BE2C (cell line): ENCODE results near the gene CLNK.

Source experiments
- DNase-seq: peaks from one replicate; pipeline ENCODE4 v3.0.0-alpha.2; 2020
- H3K27me3 ChIP-seq: fragments of 250-450 bp; sonication (Bioruptor Pico); 2 replicates; pipeline ENCODE4 v1.5.1; 2020; ENCODE audit warnings: mild to moderate bottlenecking
- H3K36me3 ChIP-seq: fragments of 250-450 bp; sonication (Bioruptor Pico); 2 replicates; pipeline ENCODE4 v1.5.1; 2020; ENCODE audit warnings: mild to moderate bottlenecking
- H3K4me1 ChIP-seq: fragments of 250-450 bp; sonication (Bioruptor Pico); 2 replicates; pipeline ENCODE4 v1.5.1; 2020
- H3K4me3 ChIP-seq: 2 replicates; pipeline ENCODE4 v1.5.1; 2011; ENCODE audit warnings: low read depth, low read length
- H3K9me3 ChIP-seq: fragments of 250-450 bp; sonication (Bioruptor Pico); 2 replicates; pipeline ENCODE4 v1.5.1; 2020
- TF ChIP-seq, protein P1 (sequence below): IDR thresholded peaks from 2 replicates; pipeline ENCODE4 v1.5.1; 2012; ENCODE audit warnings: mild to moderate bottlenecking, low read depth, low read length

Gene CLNK

GRCh38 chr4:10605746-10606482 lies 78.7 kb downstream of the CLNK start:
- DNase-seq, result no peak
- Histone ChIP-seq H3K36me3 (no peaks in the 10 kb centered on the region), H3K27me3 (no peaks in the 10 kb centered on the region), H3K4me1 (no peaks in the 10 kb centered on the region), H3K4me3 (no peak overlapping the region), H3K9me3 (no peaks in the 10 kb centered on the region; the same call in 1 of the 2 replicates)
- TF ChIP-seq, protein P1, sequence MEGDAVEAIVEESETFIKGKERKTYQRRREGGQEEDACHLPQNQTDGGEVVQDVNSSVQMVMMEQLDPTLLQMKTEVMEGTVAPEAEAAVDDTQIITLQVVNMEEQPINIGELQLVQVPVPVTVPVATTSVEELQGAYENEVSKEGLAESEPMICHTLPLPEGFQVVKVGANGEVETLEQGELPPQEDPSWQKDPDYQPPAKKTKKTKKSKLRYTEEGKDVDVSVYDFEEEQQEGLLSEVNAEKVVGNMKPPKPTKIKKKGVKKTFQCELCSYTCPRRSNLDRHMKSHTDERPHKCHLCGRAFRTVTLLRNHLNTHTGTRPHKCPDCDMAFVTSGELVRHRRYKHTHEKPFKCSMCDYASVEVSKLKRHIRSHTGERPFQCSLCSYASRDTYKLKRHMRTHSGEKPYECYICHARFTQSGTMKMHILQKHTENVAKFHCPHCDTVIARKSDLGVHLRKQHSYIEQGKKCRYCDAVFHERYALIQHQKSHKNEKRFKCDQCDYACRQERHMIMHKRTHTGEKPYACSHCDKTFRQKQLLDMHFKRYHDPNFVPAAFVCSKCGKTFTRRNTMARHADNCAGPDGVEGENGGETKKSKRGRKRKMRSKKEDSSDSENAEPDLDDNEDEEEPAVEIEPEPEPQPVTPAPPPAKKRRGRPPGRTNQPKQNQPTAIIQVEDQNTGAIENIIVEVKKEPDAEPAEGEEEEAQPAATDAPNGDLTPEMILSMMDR, result no peak

DNA sequence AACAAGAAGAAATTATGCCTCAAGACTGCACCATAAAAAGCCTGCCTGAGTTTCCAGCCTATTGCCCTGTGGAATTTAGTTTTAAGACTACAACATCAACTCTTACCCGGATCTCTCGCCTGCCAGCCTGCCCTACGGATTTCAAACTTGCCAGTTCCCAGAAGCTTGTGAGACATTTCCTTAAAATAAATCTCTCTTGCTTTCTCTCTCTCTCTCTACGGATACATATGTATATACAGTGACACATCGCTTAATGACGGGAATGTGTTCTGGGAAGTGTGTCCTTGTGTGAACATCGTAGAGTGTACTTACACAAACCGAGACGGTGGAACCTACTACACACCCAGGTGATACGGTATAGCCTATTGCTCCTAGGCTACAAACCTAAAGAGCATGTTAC lies 79.5 kb downstream of the CLNK start:
- Histone ChIP-seq H3K4me1 (no peaks in the 10 kb centered on the region), H3K9me3 (no peaks in the 10 kb centered on the region; the same call in 1 of the 2 replicates), H3K36me3 (no peaks in the 10 kb centered on the region), H3K4me3 (no peak overlapping the region), H3K27me3 (no peaks in the 10 kb centered on the region)
- no peak for DNase-seq
- TF ChIP-seq, protein P1, result no peak

GRCh38 chr4:10599574-10599973 lies 85.0 kb downstream of the CLNK start:
- no peaks in the 10 kb centered on the region for H3K36me3 ChIP-seq

GRCh38 chr4:10598829-10599228 lies 85.7 kb downstream of the CLNK start:
- H3K4me3 ChIP-seq, result no peak overlapping the region
- no peaks in the 10 kb centered on the region; the same call in 1 of the 2 replicates for H3K9me3 ChIP-seq
- DNase-seq, result no peak
- no peaks in the 10 kb centered on the region for H3K4me1 ChIP-seq
- no peaks in the 10 kb centered on the region for H3K27me3 ChIP-seq
- no peaks in the 10 kb centered on the region for H3K36me3 ChIP-seq
- TF ChIP-seq, protein P1, result no peak

More at GRCh38 chr4:10599574-10599973, 85.0 kb downstream of the CLNK start:
- TF ChIP-seq, protein P1, result no peak
- Histone ChIP-seq H3K4me1 (no peaks in the 10 kb centered on the region), H3K4me3 (no peak overlapping the region), H3K9me3 (no peaks in the 10 kb centered on the region; the same call in 1 of the 2 replicates), H3K27me3 (no peaks in the 10 kb centered on the region)
- no peak for DNase-seq

GRCh38 chr4:10596586-10597290 lies 87.8 kb downstream of the CLNK start:
- no peaks in the 10 kb centered on the region for H3K27me3 ChIP-seq
- H3K9me3 ChIP-seq, result no peaks in the 10 kb centered on the region; the same call in 1 of the 2 replicates
- H3K4me1 ChIP-seq, result no peaks in the 10 kb centered on the region
- TF ChIP-seq, protein P1, result no peak
- no peak overlapping the region for H3K4me3 ChIP-seq
- no peaks in the 10 kb centered on the region for H3K36me3 ChIP-seq
- no peak for DNase-seq

GRCh38 chr4:10593130-10593529 lies 91.4 kb downstream of the CLNK start:
- no peaks in the 10 kb centered on the region for H3K4me1 ChIP-seq
- no peak for DNase-seq
- TF ChIP-seq, protein P1, result no peak
- H3K9me3 ChIP-seq, result no peaks in the 10 kb centered on the region; the same call in 1 of the 2 replicates
- H3K4me3 ChIP-seq, result no peak overlapping the region
- no peaks in the 10 kb centered on the region for H3K36me3 ChIP-seq
- no peaks in the 10 kb centered on the region for H3K27me3 ChIP-seq
